GM19438 (cell line): ENCODE data around the gene NAV1.
"Not testable (repeated sequence)": the region's sequence is repeated elsewhere in the genome, so short reads cannot be mapped to it uniquely, and the experiment has no call there.

ENCODE experiments used
- ATAC-seq: cut with Tn5 transposase; IDR thresholded peaks from one replicate; pipeline ENCODE4 v1.9.1; 2021; ENCODE audit warnings: low read depth; ENCODE audit not compliant: unreplicated experiment

NAV1 gene

GRCh38 chr1:201542309-201543035 is 3.5 kb downstream of the NAV1 start:
- ATAC-seq, result no peak

- no peak for ATAC-seq
These were observed 5.1 kb downstream of the NAV1 start for GRCh38 chr1:201543871-201544642.

GRCh38 chr1:201544710-201545109 is 5.8 kb downstream of the NAV1 start:
- no peak for ATAC-seq

- no peak for ATAC-seq
These were observed 7.0 kb downstream of the NAV1 start for GRCh38 chr1:201545851-201546492.

DNA sequence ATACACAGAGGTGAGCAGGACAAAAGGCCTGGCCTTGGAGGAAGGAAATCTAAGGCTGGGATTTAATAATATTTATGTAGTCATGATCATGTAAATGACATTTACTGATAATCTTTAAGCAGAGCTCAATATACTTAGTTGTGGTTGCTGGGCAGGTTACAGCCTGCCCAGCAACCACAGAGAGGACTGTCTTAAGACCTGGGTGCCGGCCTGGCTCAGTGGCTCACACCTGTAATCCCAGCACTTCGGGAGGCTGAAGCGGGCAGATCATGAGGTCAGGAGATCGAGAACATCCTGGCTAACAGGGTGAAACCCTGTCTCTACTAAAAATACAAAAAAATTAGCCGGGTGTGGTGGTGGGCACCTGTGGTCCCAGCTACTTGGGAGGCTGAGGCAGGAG is 10.6 kb downstream of the NAV1 start:
- ATAC-seq, result not testable (repeated sequence)

GRCh38 chr1:201551096-201551495 is 12.2 kb downstream of the NAV1 start:
- no peak for ATAC-seq

DNA sequence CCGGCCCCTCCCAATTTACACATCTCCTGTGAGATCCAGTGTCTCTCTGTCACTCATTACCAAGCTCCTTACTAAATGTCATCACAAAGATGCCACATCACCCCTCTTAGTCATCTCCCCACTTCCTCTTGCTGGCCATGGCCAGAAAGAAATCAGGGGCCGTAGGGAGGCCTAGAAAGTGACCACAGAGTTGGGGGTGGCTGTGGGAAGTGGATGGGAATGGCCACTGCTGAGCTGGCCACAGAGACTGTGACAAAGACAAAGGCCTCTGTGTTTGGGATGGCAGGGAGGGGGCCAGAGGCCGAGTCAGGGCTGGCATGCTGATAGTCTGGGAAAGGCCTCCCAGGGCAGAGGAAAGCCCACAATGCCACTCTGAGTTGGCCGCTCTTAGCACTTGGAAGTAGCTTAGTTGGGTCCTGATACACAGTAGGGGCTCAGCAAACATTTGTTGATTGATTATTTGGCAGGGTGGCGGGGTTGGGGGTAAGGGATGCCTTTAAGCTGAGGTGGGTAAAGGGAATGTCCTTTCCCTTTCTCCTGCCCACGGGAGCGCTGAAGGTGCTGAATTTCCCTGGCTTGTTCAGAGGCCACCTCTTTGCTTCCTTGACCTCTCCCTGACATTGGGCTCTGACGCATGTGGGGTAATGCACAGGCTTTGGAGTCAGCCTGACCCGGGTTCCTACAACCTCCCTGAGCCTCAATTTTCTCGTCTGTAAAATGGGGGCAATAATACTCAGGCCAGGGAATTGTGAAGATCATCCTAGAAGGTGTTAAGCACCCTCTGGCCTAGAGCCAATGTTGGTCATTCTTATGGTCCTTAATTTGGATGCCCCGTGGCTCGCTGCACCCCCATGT is 13.2 kb downstream of the NAV1 start:
- no peak for ATAC-seq

DNA sequence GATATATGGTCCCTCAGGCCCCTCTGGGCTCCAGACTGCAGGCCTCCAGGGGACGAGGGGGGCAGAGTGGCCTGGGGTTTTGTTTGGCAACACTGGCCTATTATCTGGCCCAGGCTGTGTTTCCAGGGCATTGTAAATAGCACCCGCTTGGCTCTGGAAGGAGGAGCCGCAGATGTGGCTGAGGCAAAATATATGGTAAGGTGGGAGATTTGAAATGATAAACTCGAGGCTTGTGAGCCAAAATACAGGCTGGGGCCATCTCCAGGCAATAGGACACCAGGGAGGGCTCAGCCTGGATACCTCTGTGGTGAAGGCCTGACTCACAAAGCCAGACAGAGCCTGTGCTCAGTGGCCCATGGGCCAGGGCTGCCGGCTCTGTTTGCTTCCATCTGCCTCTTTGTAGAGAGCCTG is 14.0 kb downstream of the NAV1 start:
- ATAC-seq, result no peak

DNA sequence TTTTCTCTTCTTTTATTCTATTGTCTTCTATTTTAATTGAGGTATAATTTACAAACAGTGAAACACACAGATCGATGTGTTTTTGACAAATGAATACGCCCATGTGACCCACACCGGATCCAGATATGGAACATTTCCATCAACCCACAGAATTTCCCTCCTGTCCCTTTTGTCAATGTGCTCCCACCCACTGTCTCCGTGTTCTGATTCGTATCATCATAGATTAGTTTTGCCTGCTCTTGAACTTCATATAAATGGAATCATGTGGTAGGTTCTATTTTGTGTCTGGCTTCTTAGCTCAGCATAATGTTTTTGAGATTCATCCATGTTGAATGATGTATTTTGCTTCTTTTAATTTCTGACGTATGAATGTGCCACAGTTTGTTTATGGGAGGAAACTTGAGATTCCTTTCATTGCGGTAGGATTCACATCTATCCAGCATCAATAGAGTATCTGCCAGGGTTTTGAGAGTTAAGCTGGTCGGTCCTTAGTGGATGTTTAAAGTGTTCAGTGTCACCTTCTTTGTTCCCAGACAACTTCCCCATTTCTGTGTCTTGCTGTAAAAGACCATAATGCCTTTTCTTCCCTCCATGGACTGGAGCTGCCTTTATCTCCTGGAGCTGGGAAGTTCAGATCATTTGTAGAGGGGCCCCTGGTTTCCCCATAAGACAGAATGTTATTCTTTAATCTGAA is 14.7 kb downstream of the NAV1 start:
- ATAC-seq, result no peak

GRCh38 chr1:201554190-201554600 is 15.3 kb downstream of the NAV1 start:
- ATAC-seq, result no peak

DNA sequence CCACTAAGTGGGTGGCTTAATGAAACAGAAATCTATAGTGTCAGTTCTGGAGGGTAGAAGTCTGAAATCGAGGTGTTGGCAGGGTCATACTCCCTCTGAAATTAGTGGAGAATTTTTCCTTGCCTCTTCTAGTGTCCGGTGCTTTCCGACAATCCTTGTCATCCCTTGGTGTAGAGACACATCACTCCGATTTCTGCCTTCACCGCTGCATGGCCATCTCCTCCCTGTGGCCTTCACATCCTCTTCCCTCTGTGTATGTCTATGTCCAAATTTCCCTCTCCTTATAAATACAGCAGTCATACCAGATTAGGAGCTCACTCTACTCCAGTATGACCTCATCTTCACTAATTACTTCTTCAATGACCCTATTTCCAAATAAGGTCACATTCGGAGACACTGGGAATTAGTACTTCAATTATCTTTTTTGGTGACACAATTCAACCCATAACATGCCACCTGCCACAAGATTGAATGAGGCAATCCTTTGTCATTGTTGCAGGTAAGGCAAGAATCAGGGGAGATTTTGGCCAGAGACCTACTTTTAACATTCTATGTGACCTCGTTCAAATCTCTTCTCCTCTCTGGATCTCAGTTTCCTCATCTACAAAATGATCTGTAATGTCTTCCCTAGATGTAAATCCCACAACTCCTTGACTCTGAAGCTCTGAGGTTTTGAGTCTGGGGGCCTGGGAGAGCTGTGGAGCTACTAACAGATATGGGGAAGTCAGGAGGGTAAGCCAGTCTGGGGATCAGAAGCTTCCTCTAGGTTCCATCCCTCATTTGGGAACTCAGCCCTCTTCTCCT is 16.1 kb downstream of the NAV1 start:
- ATAC-seq, result no peak

DNA sequence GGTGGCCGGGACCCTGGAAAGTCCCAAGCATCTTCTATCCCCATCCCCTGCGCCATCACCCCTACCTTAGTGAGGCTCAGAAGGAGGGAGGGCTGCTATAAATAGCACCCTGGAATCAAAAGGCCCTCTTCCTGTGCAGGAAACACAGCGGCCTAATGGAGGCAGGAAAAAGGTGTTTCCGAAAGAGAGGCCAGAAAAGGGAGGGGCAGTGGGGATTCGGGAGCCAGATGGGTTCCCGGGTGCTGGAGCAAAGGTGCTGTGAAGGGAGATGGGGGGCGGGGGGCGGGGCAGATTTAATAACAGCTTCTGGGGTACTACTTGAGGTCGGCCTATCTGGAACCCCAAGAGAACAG is 16.6 kb downstream of the NAV1 start:
- ATAC-seq, result no peak

- no peak for ATAC-seq
These were observed 18.1 kb downstream of the NAV1 start for GRCh38 chr1:201556841-201557571.

- no peak for ATAC-seq
These were observed 18.6 kb downstream of the NAV1 start for GRCh38 chr1:201557572-201557958.

- peak; percentile 81 for ATAC-seq
These were observed 20.8 kb downstream of the NAV1 start for GRCh38 chr1:201559679-201560162.

- no peak for ATAC-seq
These were observed 21.6 kb downstream of the NAV1 start for GRCh38 chr1:201560328-201561194.

- ATAC-seq, result no peak
These were observed 22.3 kb downstream of the NAV1 start for GRCh38 chr1:201561195-201561564.

DNA sequence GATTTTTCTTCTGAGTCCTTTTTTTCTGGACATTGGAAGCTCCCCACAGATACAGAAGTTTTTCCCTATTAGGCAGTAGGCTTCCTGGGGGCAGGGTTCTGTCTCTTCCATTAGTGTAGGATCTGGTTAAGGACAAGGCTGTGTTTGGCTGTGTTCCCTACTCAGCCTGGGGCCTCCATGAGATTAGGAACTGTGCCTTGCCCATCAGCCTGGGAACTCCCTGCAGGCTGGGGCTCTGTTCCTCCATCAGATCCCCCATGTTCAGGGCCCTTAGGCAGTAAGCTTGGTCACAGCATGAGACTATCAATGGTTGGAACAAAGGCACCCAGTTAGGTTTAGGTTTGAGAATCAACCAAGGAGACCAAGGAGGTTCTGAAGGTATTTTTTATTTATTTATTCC is 22.7 kb downstream of the NAV1 start:
- ATAC-seq, result no peak
